OCI-LY1 (cell line): ENCODE measurements around the gene DBF4.

ENCODE experiments used
- H2AFZ ChIP-seq: fragments of 200-600 bp; sonication (generic), shearing (Covaris generic); 2 replicates; pipeline ENCODE4 v1.6.0; 2014; ENCODE audit warnings: antibody characterized with exemption, mild to moderate bottlenecking, low read length
- H3F3A ChIP-seq: fragments of 200-600 bp; sonication (generic), shearing (Covaris generic); 2 replicates; pipeline ENCODE4 v1.6.0; 2014; ENCODE audit warnings: mild to moderate bottlenecking, antibody characterized with exemption, low read length, moderate library complexity; ENCODE audit not compliant: insufficient read depth
- H3K27ac ChIP-seq: fragments of 200-600 bp; sonication (generic); 2 replicates; pipeline ENCODE4 v1.5.1; 2014; ENCODE audit warnings: low read length, mixed run types, mild to moderate bottlenecking, low read depth; ENCODE audit not compliant: poor library complexity, severe bottlenecking
- H3K27me3 ChIP-seq: fragments of 200-600 bp; sonication (generic); 2 replicates; pipeline ENCODE4 v1.6.0; 2014; ENCODE audit warnings: antibody characterized with exemption, mild to moderate bottlenecking, low read length, moderate library complexity; ENCODE audit not compliant: insufficient read depth
- H3K36me3 ChIP-seq: fragments of 200-600 bp; sonication (generic); 2 replicates; pipeline ENCODE4 v1.6.1; 2014; ENCODE audit warnings: mild to moderate bottlenecking, antibody characterized with exemption, low read length, moderate library complexity, mixed read lengths; ENCODE audit not compliant: insufficient read depth
- H3K4me1 ChIP-seq: fragments of 200-600 bp; sonication (generic); 2 replicates; pipeline ENCODE4 v1.5.1; 2014; ENCODE audit warnings: mild to moderate bottlenecking, low read length, moderate library complexity; ENCODE audit not compliant: insufficient read depth, severe bottlenecking
- H3K4me2 ChIP-seq: fragments of 200-600 bp; sonication (generic), shearing (Covaris generic); 2 replicates; pipeline ENCODE4 v1.6.1; 2014; ENCODE audit warnings: low read length
- H3K4me3 ChIP-seq: fragments of 200-600 bp; sonication (generic); 2 replicates; pipeline ENCODE4 v1.5.1; 2014; ENCODE audit warnings: low read length, low read depth, mild to moderate bottlenecking, mixed read lengths; ENCODE audit not compliant: poor library complexity, severe bottlenecking
- H3K79me2 ChIP-seq: fragments of 200-600 bp; shearing (Covaris generic); 2 replicates; pipeline ENCODE4 v1.6.1; 2016; ENCODE audit warnings: mixed run types, low read length, mixed read lengths; ENCODE audit not compliant: insufficient read depth
- H3K9ac ChIP-seq: fragments of 200-600 bp; sonication (generic), shearing (Covaris generic); 2 replicates; pipeline ENCODE4 v1.6.1; 2014; ENCODE audit warnings: mild to moderate bottlenecking, low read length, mixed read lengths
- H3K9me2 ChIP-seq: fragments of 200-600 bp; sonication (generic), shearing (Covaris generic); 2 replicates; pipeline ENCODE4 v1.6.1; 2014; ENCODE audit warnings: low read depth, mild to moderate bottlenecking, low read length, mixed read lengths
- H3K9me3 ChIP-seq: fragments of 200-600 bp; shearing (Covaris generic); 2 replicates; pipeline ENCODE4 v1.6.1; 2014; ENCODE audit warnings: low read length, mixed read lengths
- H4K20me1 ChIP-seq: fragments of 200-600 bp; sonication (generic), shearing (Covaris generic); 2 replicates; pipeline ENCODE4 v1.6.0; 2016; ENCODE audit warnings: mild to moderate bottlenecking, low read length; ENCODE audit not compliant: insufficient read depth
- EZH2 ChIP-seq: fragments of 200-600 bp; sonication (generic), shearing (Covaris generic); IDR thresholded peaks from 2 replicates; pipeline ENCODE4 v1.8.0; 2017; ENCODE audit warnings: borderline replicate concordance, mixed run types, mild to moderate bottlenecking, antibody characterized with exemption, low read length, moderate library complexity, mixed read lengths
- TF ChIP-seq, protein P1 (sequence below): fragments of 200-600 bp; sonication (generic), shearing (Covaris generic); IDR thresholded peaks from 2 replicates; pipeline ENCODE4 v1.5.1; 2017; ENCODE audit warnings: mild to moderate bottlenecking, antibody characterized with exemption, low read length, moderate library complexity, mixed read lengths

DBF4 gene

DNA sequence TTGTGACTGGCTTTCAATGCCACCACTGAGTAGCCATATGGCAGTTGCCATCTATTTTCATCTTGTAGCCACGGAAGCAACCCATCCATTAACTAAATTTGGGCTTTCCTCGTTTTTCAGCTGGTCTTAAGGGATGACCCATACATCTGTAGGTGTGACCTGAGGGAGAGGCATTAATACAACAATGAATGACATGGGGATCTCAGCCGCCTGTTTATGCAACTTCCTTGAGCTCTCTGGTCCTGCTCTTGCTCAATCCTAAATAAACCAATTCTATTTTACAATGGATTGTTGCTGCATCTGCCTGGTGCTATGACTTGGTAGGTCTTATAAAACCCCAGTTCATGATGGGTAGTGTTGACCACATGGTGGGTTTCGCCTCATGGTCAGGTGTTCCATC, 35.8 kb downstream of the DBF4 start:
- no peaks in the 10 kb centered on the region for H3K27me3 ChIP-seq
- no peak overlapping the region for H3K4me3 ChIP-seq
- H3K9ac ChIP-seq, result no peak overlapping the region
- H4K20me1 ChIP-seq, result no peaks in the 10 kb centered on the region
- H3K4me1 ChIP-seq, result no peaks in the 10 kb centered on the region
- no peaks in the 10 kb centered on the region for H3K9me3 ChIP-seq
- TF ChIP-seq EZH2, result no peak
- TF ChIP-seq, protein P1, sequence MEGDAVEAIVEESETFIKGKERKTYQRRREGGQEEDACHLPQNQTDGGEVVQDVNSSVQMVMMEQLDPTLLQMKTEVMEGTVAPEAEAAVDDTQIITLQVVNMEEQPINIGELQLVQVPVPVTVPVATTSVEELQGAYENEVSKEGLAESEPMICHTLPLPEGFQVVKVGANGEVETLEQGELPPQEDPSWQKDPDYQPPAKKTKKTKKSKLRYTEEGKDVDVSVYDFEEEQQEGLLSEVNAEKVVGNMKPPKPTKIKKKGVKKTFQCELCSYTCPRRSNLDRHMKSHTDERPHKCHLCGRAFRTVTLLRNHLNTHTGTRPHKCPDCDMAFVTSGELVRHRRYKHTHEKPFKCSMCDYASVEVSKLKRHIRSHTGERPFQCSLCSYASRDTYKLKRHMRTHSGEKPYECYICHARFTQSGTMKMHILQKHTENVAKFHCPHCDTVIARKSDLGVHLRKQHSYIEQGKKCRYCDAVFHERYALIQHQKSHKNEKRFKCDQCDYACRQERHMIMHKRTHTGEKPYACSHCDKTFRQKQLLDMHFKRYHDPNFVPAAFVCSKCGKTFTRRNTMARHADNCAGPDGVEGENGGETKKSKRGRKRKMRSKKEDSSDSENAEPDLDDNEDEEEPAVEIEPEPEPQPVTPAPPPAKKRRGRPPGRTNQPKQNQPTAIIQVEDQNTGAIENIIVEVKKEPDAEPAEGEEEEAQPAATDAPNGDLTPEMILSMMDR, result no peak
- H3K9me2 ChIP-seq, result no peaks in the 10 kb centered on the region
- H3K4me2 ChIP-seq, result no peak overlapping the region
- no peak overlapping the region for H2AFZ ChIP-seq
- no peaks in the 10 kb centered on the region for H3K79me2 ChIP-seq
- no peaks in the 10 kb centered on the region for H3F3A ChIP-seq
- peaks cover 11% of the 10 kb centered on the region; the same call in 1 of the 2 replicates for H3K36me3 ChIP-seq
- H3K27ac ChIP-seq, result no peak overlapping the region

DNA sequence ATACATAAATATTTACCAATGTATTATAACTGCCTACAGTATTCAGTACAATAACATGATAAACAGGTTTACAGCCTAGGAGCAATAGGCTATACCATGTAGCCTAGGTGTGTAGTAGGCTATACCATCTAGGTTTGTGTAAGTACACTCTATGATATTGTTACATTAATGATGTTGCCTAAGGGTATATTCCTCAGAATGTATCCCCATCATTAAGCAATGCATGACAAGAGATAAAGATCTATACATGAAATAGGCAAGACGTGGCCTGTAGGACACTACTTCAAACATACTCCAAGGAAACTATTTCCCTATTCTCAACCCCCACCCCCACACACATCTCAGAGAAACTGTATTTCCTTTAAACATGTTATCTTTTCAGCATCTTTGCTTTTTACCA, 42.4 kb downstream of the DBF4 start:
- Histone ChIP-seq H3K36me3 (no peaks in the 10 kb centered on the region), H3K4me3 (no peak overlapping the region), H4K20me1 (no peaks in the 10 kb centered on the region), H3K27ac (no peak overlapping the region), H3K9me2 (no peaks in the 10 kb centered on the region), H3K4me2 (no peak overlapping the region), H3K79me2 (no peaks in the 10 kb centered on the region), H2AFZ (no peak overlapping the region), H3K27me3 (no peaks in the 10 kb centered on the region), H3K4me1 (no peaks in the 10 kb centered on the region), H3K9me3 (no peaks in the 10 kb centered on the region), H3F3A (no peaks in the 10 kb centered on the region), H3K9ac (no peak overlapping the region)
- no peak for TF ChIP-seq EZH2
- TF ChIP-seq, protein P1, result no peak

DNA sequence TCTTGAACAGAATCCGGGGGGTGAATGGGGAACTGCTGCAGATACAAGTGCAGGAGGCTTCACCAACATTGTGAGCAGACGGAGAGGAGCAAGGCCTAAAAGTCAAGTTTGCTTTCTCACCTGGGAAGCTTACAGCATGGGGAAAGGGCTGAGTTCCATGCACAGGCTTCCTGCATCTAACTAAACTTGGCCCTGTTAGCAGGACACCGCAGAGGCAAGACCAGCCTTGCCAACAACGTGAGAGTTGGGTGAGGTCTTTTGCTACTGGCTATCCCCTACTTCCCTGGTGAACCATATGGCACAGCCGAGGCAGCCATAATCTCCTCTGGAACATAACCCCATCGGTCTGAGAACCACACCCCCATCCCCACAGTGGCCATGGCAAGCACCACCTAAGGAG, 43.6 kb downstream of the DBF4 start:
- Histone ChIP-seq H3K36me3 (no peaks in the 10 kb centered on the region), H3K4me1 (no peaks in the 10 kb centered on the region), H2AFZ (no peak overlapping the region), H4K20me1 (no peaks in the 10 kb centered on the region), H3K27ac (no peak overlapping the region), H3K27me3 (no peaks in the 10 kb centered on the region), H3K4me2 (no peak overlapping the region), H3F3A (no peaks in the 10 kb centered on the region), H3K9me2 (no peaks in the 10 kb centered on the region), H3K4me3 (no peak overlapping the region), H3K79me2 (no peaks in the 10 kb centered on the region), H3K9me3 (no peaks in the 10 kb centered on the region), H3K9ac (no peak overlapping the region)
- TF ChIP-seq EZH2, result no peak
- TF ChIP-seq, protein P1, result no peak
